GM12892 (cell line): ENCODE measurements around the gene NFE2L2.

ENCODE experiments used
- POLR2A ChIP-seq: IDR thresholded peaks from 2 replicates; pipeline ENCODE4 v1.6.1; 2011; ENCODE audit warnings: low read depth, low read length, control low read depth
- POLR2AphosphoS5 ChIP-seq: IDR thresholded peaks from 2 replicates; pipeline ENCODE4 v1.6.1; 2011; ENCODE audit warnings: low read depth, low read length, control low read depth
- TAF1 ChIP-seq: IDR thresholded peaks from 2 replicates; pipeline ENCODE4 v1.6.1; 2011; ENCODE audit warnings: low read depth, mild to moderate bottlenecking, control low read depth, low read length, borderline replicate concordance

DNA sequence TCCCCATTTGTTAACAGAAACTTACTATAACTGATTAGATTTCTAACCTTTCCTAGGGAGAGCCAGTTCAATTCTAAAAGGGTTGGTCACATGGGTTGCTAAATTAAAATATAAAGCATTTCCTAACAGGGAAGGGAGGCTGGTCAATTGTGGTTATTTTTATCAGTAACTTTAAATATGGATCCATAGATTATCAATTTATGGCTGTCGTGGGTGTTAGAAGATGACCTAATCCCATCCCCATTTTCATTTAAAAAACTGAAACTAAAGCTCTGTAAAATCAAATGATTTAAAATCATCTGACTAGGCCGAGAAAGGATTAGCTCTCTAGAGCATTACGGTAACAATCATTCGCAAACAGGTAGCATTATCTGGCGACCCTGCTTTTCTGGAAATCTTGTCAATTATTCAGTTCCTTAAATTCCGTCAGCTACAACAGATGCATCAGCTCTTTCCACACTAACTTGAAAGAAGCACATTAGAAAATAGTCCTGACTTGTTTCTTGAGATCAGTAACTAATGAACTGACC, 52.9 kb downstream of the NFE2L2 start:
- no peak for TF ChIP-seq POLR2A
- no peak for TF ChIP-seq POLR2AphosphoS5
- no peak for TF ChIP-seq TAF1
